Ovary (tissue), 3 donors: ENCODE measurements around the gene CHCHD6.

ENCODE experiments used
- CTCF ChIP-seq, 3 donors: fragments of 450-650 bp in 2 of 3; fragments of 200-600 bp in 1 of 3; IDR thresholded peaks; one replicate each; pipeline versions ENCODE4 v1.5.1 to v1.8.0; 2016 to 2022; ENCODE audit warnings: antibody characterized with exemption in 3 of 3, mild to moderate bottlenecking in 1 of 3
- EP300 ChIP-seq: sonication (generic); formaldehyde crosslinking; IDR thresholded peaks from one replicate; pipeline ENCODE4 v1.6.1; 2017; ENCODE audit warnings: antibody characterized with exemption
- donor health status: DM: no; HTN: no; CAD: no.

GRCh38 chr3:126934991-126935390 lies 231.0 kb downstream of the CHCHD6 start:
- TF ChIP-seq EP300 (no peak), CTCF (IDR thresholded peaks at IDR 0.05) (no peak)
